ENCODE data around the gene LY9.

LY9 gene

DNA sequence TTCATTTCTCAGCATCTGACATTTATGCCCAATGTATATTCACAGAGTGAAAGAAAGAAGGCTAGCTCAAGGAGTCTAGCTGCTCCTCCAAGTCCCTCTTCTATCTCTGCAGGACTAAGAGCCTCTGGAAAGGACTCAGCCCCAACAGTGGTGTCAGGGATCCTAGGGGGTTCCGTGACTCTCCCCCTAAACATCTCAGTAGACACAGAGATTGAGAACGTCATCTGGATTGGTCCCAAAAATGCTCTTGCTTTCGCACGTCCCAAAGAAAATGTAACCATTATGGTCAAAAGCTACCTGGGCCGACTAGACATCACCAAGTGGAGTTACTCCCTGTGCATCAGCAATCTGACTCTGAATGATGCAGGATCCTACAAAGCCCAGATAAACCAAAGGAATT, 3.7 kb downstream of the LY9 start:
- no peak overlapping the region for H3K27ac ChIP-seq (ENCODE audit: low read depth, low read length)
- TF ChIP-seq, protein P1, sequence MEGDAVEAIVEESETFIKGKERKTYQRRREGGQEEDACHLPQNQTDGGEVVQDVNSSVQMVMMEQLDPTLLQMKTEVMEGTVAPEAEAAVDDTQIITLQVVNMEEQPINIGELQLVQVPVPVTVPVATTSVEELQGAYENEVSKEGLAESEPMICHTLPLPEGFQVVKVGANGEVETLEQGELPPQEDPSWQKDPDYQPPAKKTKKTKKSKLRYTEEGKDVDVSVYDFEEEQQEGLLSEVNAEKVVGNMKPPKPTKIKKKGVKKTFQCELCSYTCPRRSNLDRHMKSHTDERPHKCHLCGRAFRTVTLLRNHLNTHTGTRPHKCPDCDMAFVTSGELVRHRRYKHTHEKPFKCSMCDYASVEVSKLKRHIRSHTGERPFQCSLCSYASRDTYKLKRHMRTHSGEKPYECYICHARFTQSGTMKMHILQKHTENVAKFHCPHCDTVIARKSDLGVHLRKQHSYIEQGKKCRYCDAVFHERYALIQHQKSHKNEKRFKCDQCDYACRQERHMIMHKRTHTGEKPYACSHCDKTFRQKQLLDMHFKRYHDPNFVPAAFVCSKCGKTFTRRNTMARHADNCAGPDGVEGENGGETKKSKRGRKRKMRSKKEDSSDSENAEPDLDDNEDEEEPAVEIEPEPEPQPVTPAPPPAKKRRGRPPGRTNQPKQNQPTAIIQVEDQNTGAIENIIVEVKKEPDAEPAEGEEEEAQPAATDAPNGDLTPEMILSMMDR (IDR thresholded peaks at IDR 0.05; ENCODE audit: low read depth, low read length, poor library complexity, severe bottlenecking) = no peak
- no peak for TF ChIP-seq EZH2phosphoT487 (IDR thresholded peaks at IDR 0.05; ENCODE audit: borderline replicate concordance, low read length)
- no peaks in the 10 kb centered on the region for H3K9me3 ChIP-seq (ENCODE audit: control insufficient read depth, insufficient read depth, low read length)
- peaks cover 31% of the 10 kb centered on the region for H3K4me1 ChIP-seq (ENCODE audit: control insufficient read depth, low read length)
- no peaks in the 10 kb centered on the region for H4K20me1 ChIP-seq (ENCODE audit: control insufficient read depth, insufficient read depth, low read depth, low read length)
- no peaks in the 10 kb centered on the region for H3K27me3 ChIP-seq (ENCODE audit: control insufficient read depth, low read length)
- no peaks in the 10 kb centered on the region for H3K79me2 ChIP-seq (ENCODE audit: control insufficient read depth, low read length)
- no peaks in the 10 kb centered on the region for H3K36me3 ChIP-seq (ENCODE audit: control insufficient read depth, low read length)
- H3K4me2 ChIP-seq (ENCODE audit: low read length) = no peak overlapping the region
- H3K9me2 ChIP-seq (replicated peaks; ENCODE audit: control insufficient read depth, low read length) = no peaks in the 10 kb centered on the region
- no peak overlapping the region for H3K4me3 ChIP-seq (ENCODE audit: low read length)
- H3F3A ChIP-seq (ENCODE audit: control insufficient read depth, insufficient read depth) = no peaks in the 10 kb centered on the region

DNA sequence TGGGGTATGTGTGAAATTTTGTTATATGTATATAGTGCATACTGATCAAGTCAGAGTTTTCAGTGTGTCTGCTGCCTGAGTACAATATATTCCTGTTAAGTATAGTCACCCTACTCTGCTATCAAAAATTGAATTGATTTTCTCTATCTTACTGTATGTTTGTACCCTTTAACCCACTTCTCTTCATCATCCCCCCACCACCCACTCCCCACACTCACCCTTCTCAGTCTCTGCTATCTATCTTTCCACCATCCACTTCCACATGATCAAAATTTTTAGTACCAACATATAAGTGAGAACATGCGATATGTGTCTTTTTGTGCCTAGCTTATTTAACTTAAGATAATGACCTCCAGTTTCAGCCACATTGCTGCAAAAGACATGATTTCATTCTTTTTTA, 4.2 kb downstream of the LY9 start:
- TF ChIP-seq, protein P1 (IDR thresholded peaks at IDR 0.05; ENCODE audit: low read depth, low read length, poor library complexity, severe bottlenecking) = no peak
- no peak for TF ChIP-seq EZH2phosphoT487 (IDR thresholded peaks at IDR 0.05; ENCODE audit: borderline replicate concordance, low read length)
- Histone ChIP-seq H4K20me1 (ENCODE audit: control insufficient read depth, insufficient read depth, low read depth, low read length) (no peaks in the 10 kb centered on the region), H3K36me3 (ENCODE audit: control insufficient read depth, low read length) (no peaks in the 10 kb centered on the region), H3K9me2 (replicated peaks; ENCODE audit: control insufficient read depth, low read length) (no peaks in the 10 kb centered on the region), H3K27ac (ENCODE audit: low read depth, low read length) (no peak overlapping the region), H3K4me1 (ENCODE audit: control insufficient read depth, low read length) (peaks cover 31% of the 10 kb centered on the region), H3K9me3 (ENCODE audit: control insufficient read depth, insufficient read depth, low read length) (no peaks in the 10 kb centered on the region), H3K4me2 (ENCODE audit: low read length) (no peak overlapping the region), H3F3A (ENCODE audit: control insufficient read depth, insufficient read depth) (no peaks in the 10 kb centered on the region), H3K4me3 (ENCODE audit: low read length) (no peak overlapping the region), H3K27me3 (ENCODE audit: control insufficient read depth, low read length) (no peaks in the 10 kb centered on the region), H3K79me2 (ENCODE audit: control insufficient read depth, low read length) (no peaks in the 10 kb centered on the region)

DNA sequence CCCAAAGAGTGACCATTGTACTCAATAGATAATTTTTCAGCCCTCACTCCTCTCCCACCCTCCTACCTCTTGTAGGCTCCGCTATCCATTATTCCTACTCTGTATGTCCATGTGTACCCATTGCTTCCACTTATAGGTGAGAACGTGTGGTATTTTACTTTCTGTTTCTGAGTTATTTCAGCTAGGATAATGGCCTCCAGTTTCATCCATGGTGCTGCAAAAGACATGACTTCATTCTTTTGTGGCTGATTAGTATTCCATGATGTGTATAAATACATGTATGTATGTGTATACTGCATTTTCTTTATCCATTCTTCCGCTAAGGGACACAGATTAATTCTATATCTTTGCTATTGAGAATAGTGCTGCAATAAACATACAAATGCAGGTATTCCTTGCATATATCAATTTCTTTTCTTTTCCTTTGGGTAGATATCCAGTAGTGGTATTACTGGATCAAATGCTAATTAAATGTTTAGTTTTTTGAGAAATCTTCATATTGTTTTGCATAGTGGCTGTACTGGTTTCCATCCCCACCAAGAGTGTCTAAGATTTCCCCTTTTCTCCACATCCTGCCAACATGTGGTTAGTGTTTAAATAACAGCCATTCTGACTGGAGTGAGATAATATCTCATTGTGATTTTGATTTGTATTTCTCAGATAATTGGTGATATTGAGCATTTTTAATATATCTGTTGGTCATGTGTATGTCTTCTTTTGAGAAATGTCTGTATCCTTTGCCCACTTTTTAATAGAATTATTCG, 4.9 kb downstream of the LY9 start:
- peaks cover 27% of the 10 kb centered on the region for H3K4me1 ChIP-seq (ENCODE audit: control insufficient read depth, low read length)
- no peaks in the 10 kb centered on the region for H3F3A ChIP-seq (ENCODE audit: control insufficient read depth, insufficient read depth)
- no peak overlapping the region for H3K4me2 ChIP-seq (ENCODE audit: low read length)
- no peak overlapping the region for H3K27ac ChIP-seq (ENCODE audit: low read depth, low read length)
- no peak overlapping the region for H3K4me3 ChIP-seq (ENCODE audit: low read length)
- no peaks in the 10 kb centered on the region for H3K9me2 ChIP-seq (replicated peaks; ENCODE audit: control insufficient read depth, low read length)
- TF ChIP-seq, protein P1 (IDR thresholded peaks at IDR 0.05; ENCODE audit: low read depth, low read length, poor library complexity, severe bottlenecking) = no peak
- TF ChIP-seq EZH2phosphoT487 (IDR thresholded peaks at IDR 0.05; ENCODE audit: borderline replicate concordance, low read length) = no peak
- no peaks in the 10 kb centered on the region for H3K79me2 ChIP-seq (ENCODE audit: control insufficient read depth, low read length)
- H3K27me3 ChIP-seq (ENCODE audit: control insufficient read depth, low read length) = no peaks in the 10 kb centered on the region
- no peaks in the 10 kb centered on the region for H4K20me1 ChIP-seq (ENCODE audit: control insufficient read depth, insufficient read depth, low read depth, low read length)
- H3K36me3 ChIP-seq (ENCODE audit: control insufficient read depth, low read length) = no peaks in the 10 kb centered on the region
- H3K9me3 ChIP-seq (ENCODE audit: control insufficient read depth, insufficient read depth, low read length) = no peaks in the 10 kb centered on the region
